DMS53 treated with DMSO at 0.1 percent for 48 hours (cell line): ENCODE measurements around the gene PARP1.

ENCODE experiments used
- DNase-seq: peaks from one replicate; lab custom pipeline; 2025; ENCODE audit not compliant: unreplicated experiment; lab: John Stamatoyannopoulos, UW

Gene PARP1

DNA sequence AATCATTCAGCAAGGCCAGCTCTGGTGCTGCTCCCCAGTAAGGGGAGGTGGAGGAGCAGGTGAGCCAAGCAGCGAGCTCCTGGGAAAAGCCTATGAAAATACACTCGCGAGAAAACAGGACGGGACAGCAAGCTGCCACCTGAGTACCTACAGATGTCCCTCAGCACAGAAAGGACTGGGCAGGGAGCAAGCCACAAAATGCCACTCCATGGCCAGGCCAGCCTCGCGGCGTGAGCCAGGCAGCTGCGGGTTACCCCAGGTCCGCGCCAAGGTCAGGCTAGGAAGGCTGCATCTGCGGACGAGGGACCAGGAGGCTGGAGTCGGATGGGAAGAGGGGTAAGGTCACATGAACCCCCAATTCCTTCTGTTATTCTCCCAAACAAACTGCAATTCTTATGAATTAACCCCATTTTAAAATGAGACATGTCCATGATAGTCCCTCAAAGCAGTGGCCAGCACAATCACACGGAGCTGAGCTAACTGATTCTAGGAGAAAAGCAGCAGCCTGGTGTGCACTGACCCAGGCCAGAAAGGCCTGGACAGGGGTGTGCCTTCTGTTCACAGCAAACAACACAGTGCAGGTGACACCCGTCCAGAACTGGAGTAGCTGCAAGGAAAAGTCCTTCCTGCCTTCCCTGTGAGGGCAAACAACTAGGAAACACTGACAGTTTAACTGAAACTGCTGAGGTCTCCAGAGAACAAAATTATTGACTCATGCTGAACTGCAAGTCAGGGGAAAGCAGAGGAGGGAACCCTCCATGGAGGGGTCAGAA, 26.5 kb downstream of the PARP1 start:
- no peak for DNase-seq

DNA sequence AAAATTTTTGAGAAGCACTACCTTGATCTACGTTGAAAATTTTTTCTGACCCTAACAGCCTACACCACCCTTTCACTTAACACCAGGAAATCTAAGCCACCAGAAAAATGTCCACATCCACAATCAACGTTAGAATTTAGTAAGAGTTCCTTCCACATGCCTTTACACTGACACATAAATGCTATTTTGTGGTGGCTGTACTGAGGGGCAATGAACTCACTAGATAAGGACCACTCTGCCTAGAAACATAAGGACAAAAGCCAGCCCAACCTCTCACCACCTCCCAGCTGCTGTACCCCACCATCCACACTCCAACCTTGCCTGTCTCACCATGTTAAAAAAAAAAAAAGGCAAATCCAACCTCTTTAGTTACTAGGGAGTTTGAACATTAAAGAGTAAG, 29.8 kb downstream of the PARP1 start:
- no peak for DNase-seq

DNA sequence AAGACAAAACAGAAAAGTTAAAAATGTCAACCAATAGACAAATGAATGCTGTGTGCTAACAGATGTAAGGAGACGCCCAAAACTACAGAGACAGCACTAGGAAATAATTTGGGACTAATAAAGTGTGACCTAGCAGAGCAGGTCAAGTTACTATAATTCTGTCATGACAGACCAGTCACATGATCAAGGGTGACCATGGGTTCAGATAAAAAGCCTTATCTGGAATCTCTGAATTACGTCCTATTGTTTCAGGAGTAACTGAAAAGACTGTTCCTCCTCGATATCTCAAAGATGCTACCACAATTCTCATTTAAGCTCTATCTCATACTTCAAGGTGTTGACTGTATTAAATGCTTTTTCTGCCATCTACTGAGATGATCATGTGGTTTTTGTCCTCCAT, 31.6 kb downstream of the PARP1 start:
- DNase-seq = no peak

DNA sequence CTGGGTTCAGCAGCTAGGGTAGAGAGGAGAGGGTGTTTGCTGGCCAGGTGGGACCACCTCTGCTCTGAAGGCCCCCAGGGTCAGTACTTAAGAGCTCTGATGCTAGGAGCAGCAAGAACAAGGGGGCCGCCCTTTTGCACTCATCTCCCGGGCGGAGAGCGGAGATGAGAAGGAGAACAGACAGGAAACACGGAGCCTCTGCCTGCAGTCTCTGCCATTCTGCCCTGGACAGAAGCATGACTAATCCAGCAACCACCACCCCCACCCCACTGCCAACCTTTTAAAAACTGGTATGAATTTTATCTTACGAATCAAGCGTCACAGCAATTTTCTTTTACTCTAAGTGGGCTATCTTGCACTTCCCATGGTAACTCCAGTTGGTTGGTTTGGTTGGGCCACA, 34.5 kb downstream of the PARP1 start:
- DNase-seq = no peak

DNA sequence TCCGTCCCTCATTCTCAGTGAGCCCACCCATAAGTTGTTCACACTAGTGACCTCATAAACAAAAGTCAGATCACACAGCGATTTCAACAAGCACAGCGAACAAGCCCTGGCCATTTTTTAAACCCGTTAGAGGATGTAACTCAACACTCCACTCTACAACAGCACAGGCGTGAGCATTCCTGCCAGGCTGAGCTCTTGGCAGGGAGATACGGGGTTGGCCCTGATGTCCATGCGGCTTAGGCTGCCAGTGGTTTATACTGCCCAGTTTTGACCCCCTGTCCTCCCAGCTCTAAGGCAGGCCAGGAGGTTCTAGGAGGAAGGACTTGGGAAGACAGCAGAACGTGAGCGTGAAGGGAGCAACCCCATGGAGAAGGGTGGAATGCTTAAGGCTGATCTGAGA, 35.0 kb downstream of the PARP1 start:
- no peak for DNase-seq

DNA sequence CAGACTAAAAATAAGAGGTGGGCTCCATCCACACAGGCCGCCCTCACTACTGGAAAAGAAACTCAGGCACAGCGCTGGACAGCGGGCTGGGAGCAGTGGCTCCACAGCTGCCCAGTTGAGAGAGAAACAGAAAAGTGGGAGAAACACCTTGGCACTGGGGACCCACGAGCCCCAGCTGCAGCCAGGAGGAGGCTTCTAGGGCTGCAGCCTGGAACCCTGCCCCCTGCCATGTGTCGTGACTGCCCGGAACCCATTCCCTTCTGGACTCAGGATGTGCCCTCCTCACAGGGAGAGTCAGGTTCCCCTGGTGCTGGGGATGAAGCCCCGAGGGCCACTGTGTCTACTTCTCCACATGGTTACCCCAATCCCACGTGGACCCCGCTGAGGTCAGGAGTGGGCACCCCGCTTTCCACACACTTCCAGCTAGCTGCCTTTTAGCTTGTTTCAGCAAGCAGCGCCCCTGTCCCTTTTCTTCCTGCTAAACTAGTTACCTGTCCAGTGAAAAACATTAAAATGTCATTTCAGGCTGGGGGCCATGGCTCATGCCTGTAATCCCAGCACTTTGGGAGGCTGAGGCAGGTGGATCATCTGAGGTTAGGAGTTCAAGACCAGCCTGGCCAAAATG, 35.9 kb downstream of the PARP1 start:
- no peak for DNase-seq

DNA sequence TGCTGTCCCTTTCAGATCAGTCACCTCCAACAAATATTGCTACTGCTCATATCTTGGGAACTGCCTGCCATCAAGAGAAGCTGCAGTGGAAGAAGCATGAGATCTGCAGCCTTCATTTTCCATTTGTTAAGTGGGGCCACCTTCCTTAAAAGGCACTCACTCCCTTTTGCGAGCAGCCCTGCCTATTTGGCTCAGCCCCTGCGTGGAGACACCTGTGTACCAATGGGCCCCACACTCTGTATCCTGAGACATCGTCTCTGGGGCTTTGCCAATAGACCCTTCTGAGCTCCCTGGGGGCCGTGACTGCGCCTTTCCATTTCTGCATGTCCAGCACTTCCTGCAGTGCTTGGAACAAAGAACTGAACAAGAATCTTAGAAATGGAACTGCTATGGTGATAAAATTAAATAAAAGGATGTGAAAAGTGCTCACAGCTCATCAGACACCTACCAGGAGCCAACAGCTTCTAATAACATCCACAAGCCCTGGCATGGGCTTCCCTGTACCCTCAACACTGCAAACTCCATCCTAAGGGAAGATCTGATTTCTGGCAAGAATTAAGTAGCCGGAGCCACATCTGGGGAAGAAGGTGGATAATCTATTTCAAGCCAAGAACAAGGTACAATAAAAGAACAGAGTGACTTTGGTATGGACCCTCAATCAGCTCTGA, 36.7 kb downstream of the PARP1 start:
- DNase-seq = no peak

DNA sequence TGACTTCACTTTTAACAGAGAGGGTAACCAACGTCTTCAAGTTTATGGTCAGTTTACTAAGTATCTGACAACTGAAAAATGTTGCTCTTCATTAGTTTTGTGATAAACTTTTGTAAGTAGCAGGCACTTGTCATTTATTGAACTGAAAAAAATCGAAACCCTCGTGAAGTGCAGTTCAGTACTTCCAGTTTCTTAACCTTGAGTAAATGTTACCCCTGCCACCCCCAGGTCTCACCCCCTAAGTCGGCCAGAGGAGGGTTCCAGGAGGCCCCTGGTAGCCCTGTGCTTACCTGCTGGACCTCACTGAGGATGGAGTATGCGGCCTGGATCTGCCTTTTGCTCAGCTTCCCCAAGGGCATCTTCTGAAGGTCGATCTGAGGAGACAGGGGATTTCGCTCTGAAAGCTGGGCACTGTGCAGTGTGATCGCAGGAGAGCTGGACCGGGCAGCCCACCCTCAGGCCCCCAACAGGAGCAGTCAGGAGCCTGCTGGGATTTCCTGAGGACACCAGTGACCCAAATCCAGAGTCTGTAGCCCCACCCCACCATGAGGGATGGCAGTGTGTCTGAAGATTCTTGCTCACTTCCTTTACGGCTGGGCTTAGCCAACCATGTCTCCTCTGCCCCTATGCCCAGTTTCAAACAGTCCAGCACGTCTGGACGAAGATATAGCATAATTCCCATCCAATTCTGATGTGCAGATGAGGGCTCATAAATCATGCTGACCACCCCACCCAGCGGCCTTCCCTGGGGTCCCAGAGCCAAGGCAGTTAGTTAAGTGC, 37.6 kb downstream of the PARP1 start:
- DNase-seq = no peak

DNA sequence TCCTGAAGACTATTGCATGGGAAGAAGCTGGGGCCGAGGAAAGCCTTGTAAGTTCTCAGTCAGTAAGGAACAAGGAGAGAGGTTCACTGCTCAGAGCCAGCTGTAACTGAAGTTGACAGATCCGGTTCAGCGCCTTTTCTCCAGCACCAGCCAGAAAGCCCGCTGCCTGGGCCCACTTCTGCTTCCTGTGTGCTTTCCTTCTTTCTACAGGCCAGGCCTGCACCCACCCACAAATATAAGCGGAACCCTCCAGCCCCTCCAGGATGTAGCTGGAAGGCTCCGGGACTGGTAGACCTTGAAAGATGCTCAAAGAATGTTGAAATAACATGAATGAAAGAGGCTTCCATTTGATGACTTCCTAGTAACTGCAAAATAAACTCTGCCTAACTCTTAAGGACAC, 38.8 kb downstream of the PARP1 start:
- DNase-seq = no peak

DNA sequence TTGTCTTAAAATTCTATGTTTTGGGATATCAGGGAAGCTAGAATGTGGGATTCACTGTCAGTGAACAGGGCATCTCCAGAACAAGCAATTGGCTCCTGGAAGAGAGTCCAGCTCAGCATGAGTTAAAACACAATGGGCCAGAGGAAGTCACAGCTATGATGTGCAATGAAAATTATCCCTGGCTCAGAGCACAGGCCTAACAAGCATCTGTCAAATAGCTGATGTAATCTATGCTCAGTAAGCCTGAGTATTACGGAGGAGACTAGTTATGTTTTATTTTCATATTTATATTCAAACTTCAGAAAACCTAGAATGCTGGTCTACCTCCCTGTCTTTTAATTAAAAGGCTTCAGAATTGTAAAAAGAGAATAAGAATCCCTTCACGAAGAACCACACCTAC, 41.6 kb downstream of the PARP1 start:
- DNase-seq = no peak

DNA sequence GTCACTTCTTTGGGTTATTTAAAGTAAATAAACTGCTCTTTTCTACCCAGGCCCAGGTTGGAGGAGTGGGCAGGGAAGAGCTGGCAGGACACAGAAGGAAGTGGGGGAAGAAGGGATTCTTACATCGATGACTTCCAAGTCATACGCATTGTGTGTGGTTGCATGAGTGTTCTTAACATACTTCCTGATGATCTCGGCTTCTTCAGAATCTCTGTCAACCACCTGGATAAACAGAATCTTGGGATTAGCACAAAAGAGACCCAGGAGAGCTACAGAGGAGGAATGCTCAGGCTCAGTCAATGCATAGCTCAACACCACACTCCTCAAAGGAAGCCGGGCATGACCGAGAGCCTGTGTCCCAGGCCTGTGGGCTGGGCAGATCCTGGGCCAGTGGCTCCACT, 42.1 kb downstream of the PARP1 start:
- DNase-seq = no peak

DNA sequence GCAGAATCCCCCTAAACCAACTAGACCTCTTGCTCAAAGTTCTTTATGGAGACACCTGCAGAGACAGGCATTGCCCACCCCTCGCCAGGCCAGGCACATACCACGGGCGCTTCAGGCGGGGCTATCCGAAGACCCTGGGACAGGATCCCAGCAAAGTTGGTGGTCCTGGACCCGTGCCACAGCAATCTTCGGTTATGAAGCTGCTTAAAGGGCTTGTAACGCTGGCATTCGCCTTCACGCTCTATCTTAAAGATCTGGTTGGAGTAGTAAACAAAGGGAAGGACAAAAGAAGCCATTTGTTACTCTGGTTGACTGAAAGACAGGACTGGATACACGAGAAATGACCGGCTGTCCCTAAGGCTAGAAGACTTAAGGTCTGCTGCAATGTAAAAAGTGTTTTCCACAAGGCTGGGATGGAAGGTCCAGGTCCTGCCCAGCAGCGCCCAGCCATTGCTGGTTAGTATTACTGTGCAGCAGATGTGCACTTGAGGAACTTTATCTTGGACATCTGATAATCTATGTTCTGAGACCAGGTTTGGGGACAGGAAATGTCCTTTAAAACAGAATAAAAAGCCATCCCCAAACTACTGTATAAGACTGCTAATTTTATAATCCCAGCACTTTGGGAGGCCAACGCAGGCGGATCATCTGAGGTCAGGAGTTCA, 42.9 kb downstream of the PARP1 start:
- DNase-seq = no peak

DNA sequence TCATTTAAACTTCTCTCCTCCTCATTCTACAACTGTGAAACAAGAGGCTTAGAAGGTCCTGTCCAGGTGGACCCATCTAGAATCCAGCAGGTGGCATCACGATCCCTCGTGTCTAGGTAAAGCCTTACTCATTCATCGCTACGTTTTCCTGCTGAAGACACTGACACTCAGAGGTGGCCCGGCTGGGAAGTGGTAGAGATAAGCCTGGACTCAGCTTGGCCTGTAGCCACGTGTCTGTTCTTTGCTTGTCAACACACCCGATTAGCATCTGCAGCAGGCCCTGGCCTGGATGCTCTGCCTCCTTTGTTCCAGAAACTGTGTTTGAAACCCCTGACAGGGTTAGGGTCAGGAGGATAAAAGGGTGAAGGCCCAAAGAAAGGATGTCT, 43.4 kb downstream of the PARP1 start:
- DNase-seq = no peak

DNA sequence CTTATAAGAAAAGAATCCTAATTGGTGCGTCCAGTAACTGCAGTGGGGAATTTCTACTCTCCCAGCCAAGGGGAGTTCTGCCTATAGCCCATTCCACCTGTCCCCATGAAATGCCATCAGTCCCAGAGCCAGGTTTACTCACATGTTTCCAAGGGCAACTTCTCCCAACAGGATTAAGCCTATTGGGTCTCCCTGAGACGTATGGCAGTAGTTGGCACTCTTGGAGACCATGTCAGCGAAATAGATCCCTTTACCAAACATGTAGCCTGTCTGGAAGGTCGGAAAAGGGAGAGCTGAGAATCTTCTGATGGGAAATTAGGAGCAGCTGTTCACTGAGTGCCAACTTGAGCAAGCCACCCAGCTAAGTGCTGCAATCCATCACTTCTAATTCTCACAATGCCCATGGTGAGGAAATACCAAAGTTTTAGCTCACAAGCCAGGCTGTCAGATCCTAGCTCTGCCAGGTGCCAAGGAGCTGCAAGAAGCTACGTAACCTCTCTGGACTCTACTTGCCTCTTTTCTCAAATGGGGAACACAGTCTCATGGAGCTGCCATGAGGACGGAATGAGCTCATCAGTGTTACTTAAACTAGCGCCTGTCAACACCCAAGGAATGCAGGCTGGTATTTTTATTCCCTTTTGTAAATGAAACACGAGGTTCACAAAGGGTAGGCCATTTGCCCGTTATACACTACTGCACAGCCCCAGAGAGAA, 43.9 kb downstream of the PARP1 start:
- no peak for DNase-seq

DNA sequence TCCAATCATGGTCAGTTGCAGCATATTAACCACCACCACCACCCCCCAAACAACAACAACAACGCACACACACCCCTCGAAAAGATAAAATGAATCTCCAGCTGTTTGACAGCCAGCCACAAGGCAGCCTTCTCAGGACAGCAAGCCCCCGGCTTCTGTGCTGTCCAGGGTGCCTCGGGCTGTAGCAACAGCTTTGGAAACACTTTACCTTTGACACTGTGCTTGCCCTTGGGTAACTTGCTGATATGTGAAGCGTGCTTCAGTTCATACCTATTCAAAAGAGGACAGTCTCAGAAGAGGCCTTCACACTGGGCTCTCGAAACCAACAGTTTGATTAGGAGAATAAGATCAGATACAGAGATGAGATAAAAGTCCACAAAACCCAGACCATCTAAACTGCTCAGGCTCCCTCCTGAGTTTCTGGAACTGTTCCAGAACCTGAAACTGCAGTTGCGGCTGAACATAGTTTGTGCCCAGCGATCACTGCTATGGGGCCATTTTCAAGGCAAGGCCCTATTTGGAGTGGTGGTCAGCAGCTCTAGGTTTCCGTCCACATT, 44.9 kb downstream of the PARP1 start:
- DNase-seq = no peak

DNA sequence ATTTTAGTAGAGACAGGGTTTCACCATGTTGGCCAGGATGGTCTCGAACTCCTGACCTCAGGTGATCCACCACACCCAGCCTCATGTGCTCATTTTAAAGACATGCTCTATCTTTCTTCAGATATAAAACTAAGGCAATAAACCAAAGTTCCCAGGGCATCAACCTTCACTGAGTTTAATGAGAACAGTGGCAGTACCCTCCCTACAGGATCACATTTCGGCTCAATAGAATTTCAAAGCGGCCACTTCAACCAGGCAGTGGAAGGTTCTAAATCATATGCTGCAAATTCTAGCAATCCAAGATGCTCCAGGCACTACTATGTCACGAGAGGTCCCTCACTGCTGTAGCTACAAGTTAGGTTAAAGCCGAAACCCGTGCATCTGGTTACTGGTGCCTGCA, 45.5 kb downstream of the PARP1 start:
- DNase-seq = no peak

DNA sequence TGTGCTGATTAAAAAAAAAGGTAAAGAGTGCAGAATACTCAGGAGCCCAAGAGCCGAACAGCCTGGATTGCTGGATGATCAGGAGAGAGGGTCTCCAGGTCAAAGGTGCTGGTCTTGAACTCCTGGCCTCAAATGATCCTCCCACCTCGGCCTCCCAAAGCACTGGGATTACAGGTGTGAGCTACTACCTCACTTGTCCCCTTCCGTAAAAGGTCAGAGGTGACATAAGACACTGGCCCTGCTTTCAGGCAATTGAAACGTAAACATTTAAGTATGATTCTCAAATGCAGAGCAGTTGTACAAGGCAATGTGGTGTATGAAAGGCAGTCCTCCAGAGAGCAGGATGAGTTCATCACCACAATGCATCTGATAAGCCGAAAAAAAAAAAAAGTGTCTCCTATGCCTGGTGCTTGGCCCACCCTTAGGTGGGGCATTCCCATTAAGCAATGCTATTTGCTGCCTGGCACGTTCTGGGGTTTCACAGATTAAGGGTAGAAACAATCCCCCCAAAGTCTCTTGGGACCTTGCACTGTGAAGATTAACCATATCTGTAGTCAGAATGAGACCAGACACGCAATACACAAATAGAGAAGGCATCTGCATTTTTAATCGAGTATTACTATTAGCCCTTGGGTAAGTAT, 47.7 kb downstream of the PARP1 start:
- no peak for DNase-seq

DNA sequence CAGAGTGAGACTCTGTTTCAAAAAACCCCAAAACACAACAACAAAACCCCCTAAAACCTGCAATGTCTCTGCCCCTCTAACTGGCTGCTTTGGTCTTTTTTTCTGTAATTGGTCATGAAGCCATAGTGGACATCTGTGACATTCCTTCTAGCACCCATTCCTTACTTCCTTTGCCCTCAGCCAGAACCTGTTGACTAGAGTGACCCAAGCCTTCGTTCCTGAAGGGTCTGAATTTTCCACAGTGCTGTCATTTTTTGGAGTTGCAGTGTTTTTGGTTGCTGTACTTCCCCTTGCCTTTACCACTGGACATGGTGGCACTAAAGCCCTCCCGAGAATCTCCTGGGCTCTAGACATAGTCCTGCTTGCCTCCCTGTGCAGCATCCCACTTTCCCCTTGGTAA, 50.5 kb downstream of the PARP1 start:
- no peak for DNase-seq

DNA sequence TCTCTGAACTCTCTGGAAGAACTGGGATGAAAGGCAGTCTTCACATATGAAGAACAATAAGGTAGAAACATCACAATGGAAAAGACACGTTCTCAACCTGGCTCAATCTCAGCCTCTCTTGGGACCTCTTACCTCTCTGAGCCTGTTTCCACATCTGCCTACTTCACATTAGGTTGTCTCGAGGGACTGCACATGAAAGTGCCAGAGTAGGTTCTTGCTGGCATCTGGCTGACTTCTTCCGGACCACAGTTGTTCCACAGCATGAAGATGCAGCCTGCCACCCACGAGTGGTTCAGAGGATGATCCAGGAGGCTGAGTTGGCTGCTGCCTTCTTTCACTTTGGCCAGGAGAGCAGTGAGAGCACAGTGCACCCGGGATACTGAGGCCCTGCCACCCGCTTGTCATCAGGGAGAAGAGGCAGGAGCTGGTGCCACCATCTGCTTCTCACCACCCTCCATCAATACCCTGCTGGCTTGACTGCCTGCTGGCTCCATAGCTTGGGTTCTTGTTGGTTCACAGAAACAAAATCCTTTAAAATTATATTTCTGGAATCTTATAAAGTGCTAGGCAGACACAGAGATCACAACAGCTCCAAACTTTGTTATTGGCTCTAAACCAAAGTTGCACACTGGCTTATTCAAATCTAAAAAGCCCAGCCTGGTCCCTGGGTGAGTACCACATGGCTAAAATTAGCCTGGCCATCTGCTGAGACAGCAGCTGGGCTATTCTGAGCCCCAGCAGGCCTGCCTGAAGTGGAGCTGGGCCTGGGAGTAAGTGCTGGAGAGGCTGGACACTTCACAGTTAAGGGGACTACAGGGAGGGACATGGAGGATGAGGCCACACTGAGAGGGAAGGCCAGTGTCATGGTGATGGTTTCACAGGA, 52.0 kb downstream of the PARP1 start:
- no peak for DNase-seq
